K562 (cell line): ENCODE data around the gene DNAAF3. TPM values are rescaled to one million over a fixed set of nuclear protein-coding genes. Genes with fewer than 3 reads are reported as not detected.
"Not testable (repeated sequence)": the region's sequence is repeated elsewhere in the genome, so short reads cannot be mapped to it uniquely, and the experiment has no call there.

Source experiments
- ATAC-seq: fragments of 200-7000 bp; cut with Tn5 transposase; 3 replicates; pipeline ENCODE4 v1.9.1; 2020; ENCODE audit warnings: moderate library complexity
- BruUV-seq: library from RNA; stranded (reverse); fragments of 400-500 nt; replicated peaks from 2 replicates; lab custom pipeline; 2021; lab: Mats Ljungman, UMichigan
- CTCF ChIA-PET: fragments of 300-600 bp; formaldehyde crosslinking; extraction: SDS; loops from one replicate; lab custom pipeline; 2021; ENCODE audit warnings: low intra/inter-chr PET ratio; lab: Yijun Ruan, JAX
- POLR2A ChIA-PET: fragments of 300-600, 350-650 bp; sonication (Branson Sonifier 250); formaldehyde crosslinking; extraction: SDS; loops from one replicate; lab custom pipeline; 2021; ENCODE audit warnings: antibody characterized with exemption, inconsistent platforms; lab: Yijun Ruan, JAX
- DNase-seq, 4 experiments: peaks; one replicate each; pipeline versions ENCODE4 v3.0.0 to v3.0.0-alpha.2; 2011 to 2018; ENCODE audit warnings: low spot score in 3 of 4, mixed read lengths in 3 of 4; ENCODE audit errors: extremely low read depth in 1 of 4
- FAIRE-seq: peaks from 2 replicates; lab custom pipeline; 2011; peaks lifted over from hg19 to GRCh38; lab: Jason Lieb, UNC
- H2AFZ ChIP-seq: 2 replicates; pipeline ENCODE4 v1.6.0; 2011; ENCODE audit warnings: low read depth, low read length, control low read depth, inconsistent platforms
- H3K27ac ChIP-seq: fragments of 200-600 bp; 3 replicates; pipeline ENCODE4 v1.8.0; 2011; ENCODE audit warnings: low read depth, mild to moderate bottlenecking, control low read depth, inconsistent platforms, low read length, moderate library complexity, mixed read lengths; ENCODE audit errors: extremely low read depth
- H3K27me3 ChIP-seq, 2 experiments: fragments of 300-600 bp in 1 of 2; 2 replicates in 1 of 2; 3 replicates in 1 of 2; pipeline versions ENCODE4 v1.6.0 to v1.8.0; 2011; ENCODE audit warnings: inconsistent platforms in 2 of 2, low read length in 2 of 2, mild to moderate bottlenecking in 1 of 2, mixed read lengths in 1 of 2, moderate library complexity in 1 of 2; ENCODE audit not compliant: control insufficient read depth in 2 of 2, insufficient read depth in 2 of 2
- H3K36me3 ChIP-seq: fragments of 300-600 bp; 3 replicates; pipeline ENCODE4 v1.8.0; 2011; ENCODE audit warnings: mild to moderate bottlenecking, low read length, inconsistent platforms; ENCODE audit not compliant: control insufficient read depth, insufficient read depth
- H3K4me1 ChIP-seq, 2 experiments: fragments of 200-600 bp in 1 of 2; replicated peaks in 1 of 2; 2 replicates in 1 of 2; 3 replicates in 1 of 2; pipeline versions ENCODE4 v1.5.1 to v1.8.0; 2011; ENCODE audit warnings: inconsistent platforms in 2 of 2, low read length in 2 of 2, mild to moderate bottlenecking in 1 of 2, mixed read lengths in 1 of 2, moderate library complexity in 1 of 2; ENCODE audit not compliant: control insufficient read depth in 2 of 2, insufficient read depth in 2 of 2
- H3K4me2 ChIP-seq: 2 replicates; pipeline ENCODE4 v1.6.1; 2011; ENCODE audit warnings: low read length, control low read depth, inconsistent platforms, mixed read lengths; ENCODE audit not compliant: insufficient read depth
- H3K4me3 ChIP-seq: fragments of 200-600 bp; sonication (generic), shearing (Covaris generic); 2 replicates; pipeline ENCODE4 v1.5.1; 2016; ENCODE audit warnings: control low read depth, inconsistent platforms
- H3K79me2 ChIP-seq: fragments of 200-600 bp; 3 replicates; pipeline ENCODE4 v1.8.0; 2011; ENCODE audit warnings: low read length, inconsistent platforms; ENCODE audit not compliant: control insufficient read depth, insufficient read depth
- H3K9ac ChIP-seq, 2 experiments: 2 replicates each; pipeline versions ENCODE4 v1.6.0 to v1.6.1; 2011; ENCODE audit warnings: low read depth in 2 of 2, low read length in 2 of 2, control low read depth in 1 of 2, inconsistent platforms in 1 of 2, mild to moderate bottlenecking in 1 of 2, mixed read lengths in 1 of 2; ENCODE audit not compliant: insufficient read depth in 1 of 2
- H3K9me1 ChIP-seq: one replicate; pipeline ENCODE4 v1.6.0; 2011; ENCODE audit warnings: inconsistent platforms, mild to moderate bottlenecking, low read length, moderate library complexity; ENCODE audit not compliant: control insufficient read depth, insufficient read depth
- H3K9me3 ChIP-seq: replicated peaks from 2 replicates; pipeline ENCODE4 v1.5.1; 2011; ENCODE audit warnings: low read depth, low read length, inconsistent platforms; ENCODE audit not compliant: control insufficient read depth, insufficient read depth
- H4K20me1 ChIP-seq: replicated peaks from 2 replicates; pipeline ENCODE4 v1.6.1; 2011; ENCODE audit warnings: low read length, inconsistent platforms, mixed read lengths; ENCODE audit not compliant: control insufficient read depth, insufficient read depth
- ETV5 ChIP-seq: sonication (generic); formaldehyde crosslinking; IDR thresholded peaks from 2 replicates; pipeline ENCODE4 v1.4.0; 2020; ENCODE audit warnings: low read depth, mild to moderate bottlenecking, missing genetic modification reagents
- YY1 ChIP-seq, 3 experiments: IDR thresholded peaks; 2 replicates each; pipeline ENCODE4 v1.6.1; 2011; ENCODE audit warnings: low read length in 2 of 3, mild to moderate bottlenecking in 2 of 3, moderate library complexity in 2 of 3, borderline replicate concordance in 1 of 3, control low read depth in 1 of 3, low read depth in 1 of 3; ENCODE audit not compliant: insufficient read depth in 3 of 3, insufficient replicate concordance in 2 of 3, control insufficient read depth in 1 of 3, insufficient read length in 1 of 3; ENCODE audit errors: extremely low read depth in 1 of 3
- ZNF263 ChIP-seq: sonication (generic); formaldehyde crosslinking; IDR thresholded peaks from 2 replicates; pipeline ENCODE4 v1.8.0; 2022; ENCODE audit warnings: mild to moderate bottlenecking, missing genetic modification reagents, borderline replicate concordance
- WGBS: fragments of 100-300 bp; shearing (Covaris generic); methylation state at CpG from one replicate; pipeline ENCODE4 v1.1.6; 2016; ENCODE audit warnings: low coverage, mixed read lengths; ENCODE audit not compliant: insufficient coverage; ENCODE audit errors: missing lambda C conversion rate; 5-methylcytosine and 5-hydroxymethylcytosine counted together
- in situ Hi-C: fragments of 300-500 bp; cut with MboI; formaldehyde crosslinking; loops from 4 replicates; pipeline ENCODE4 v1.15.0; 2018; ENCODE audit warnings: inconsistent platforms, mixed read lengths
- intact Hi-C: fragments of 100-400 bp; cut with micrococcal nuclease; formaldehyde crosslinking; loops from 2 replicates; pipeline ENCODE4 v1.14.2; 2022
- polyA plus RNA-seq, 8 experiments: library from polyadenylated mRNA; depleted of rRNA in 4 of 8; stranded (reverse) in 5 of 8; unstranded in 3 of 8; fragments of >200 nt; fragmentation: Nextera tagmentation in 2 of 8; fragmentation: Illumina TruSeq in 1 of 8; extraction: Ambion mirVana in 2 of 8; extraction: Trizol in 1 of 8; gene quantifications; 2 replicates each; pipeline versions ENCODE4 v1.2.1 to v1.2.3, GENCODE V29; 2011 to 2014; ENCODE audit warnings: inconsistent platforms in 1 of 8, missing spikeins in 1 of 8
- total RNA-seq, 7 experiments: library from RNA; depleted of rRNA in 6 of 7; stranded (reverse); fragments of >200 nt in 6 of 7; fragmentation: Illumina TruSeq in 2 of 7; extraction: Trizol in 2 of 7; gene quantifications; 2 replicates each; pipeline versions ENCODE4 v1.2.1 to v1.2.3, GENCODE V29; 2011 to 2021; ENCODE audit warnings: low replicate concordance in 1 of 7

DNAAF3 gene
- total and polyA plus RNA-seq, 9 of the 15 experiments (the other 6 are each of a cell fraction or from before 2014, with no cell fraction given) = 21.6 to 61.5 (median 43.0) TPM

DNA sequence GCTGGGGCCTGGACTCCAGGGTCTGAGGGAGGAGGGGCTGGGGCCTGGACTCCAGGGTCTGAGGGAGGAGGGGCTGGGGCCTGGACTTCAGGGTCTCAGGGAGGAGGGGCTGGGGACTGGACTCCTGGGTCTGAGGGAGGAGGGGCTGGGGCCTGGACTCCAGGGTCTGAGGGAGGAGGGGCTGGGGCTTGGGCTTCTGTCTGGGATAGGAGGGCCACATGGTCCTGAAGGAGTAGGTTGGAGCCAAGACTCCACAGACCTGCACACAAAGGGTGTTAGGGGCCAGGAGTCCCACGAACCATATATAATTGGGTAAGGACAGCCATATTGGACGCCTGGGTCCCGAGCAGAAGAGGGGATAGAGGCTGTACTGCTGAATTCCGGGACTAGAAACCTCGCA lies 10.6 kb downstream of the DNAAF3 start:
- not testable (repeated sequence) for H3K9me3 ChIP-seq, ATAC-seq, DNase-seq, H4K20me1 ChIP-seq, FAIRE-seq, H3K9me1 ChIP-seq, H3K27me3 ChIP-seq
- peaks cover 18% of the 10 kb centered on the region; the same call in 2 of the 3 replicates for H3K36me3 ChIP-seq
- 6% methylated on average over 5 of the region's 5 CpGs for WGBS
- in situ Hi-C loops (loop anchor here (25.0 kb wide), 1 partner anchor 982 kb away; the partner anchor contains the start of gene ZNF444), intact Hi-C loops (loop anchor here (10.0 kb wide), 1 partner anchor 349 kb away; no protein-coding TSS in a partner anchor)
- H3K27ac ChIP-seq = peak overlapping the region; percentile 69
- BruUV-seq = TSS peak; percentile 40
- peak overlapping the region; percentile 63 for H2AFZ ChIP-seq
- ChIA-PET CTCF (interaction anchor here (1.2 kb wide), 1 partner anchor 9 kb away, joined by 4 read pairs; no protein-coding TSS in a partner anchor), POLR2A (interaction anchor here (0.5 to 1.3 kb wide), 4 partner anchors 9 to 342 kb away, joined by 3 to 7 read pairs (median 3); no protein-coding TSS in a partner anchor)
- H3K79me2 ChIP-seq = peaks cover 14% of the 10 kb centered on the region
- peak in 1 of 3 experiments; percentile 53 for TF ChIP-seq YY1 (IDR thresholded peaks at IDR 0.05; ENCODE audit: borderline replicate concordance in 1 of 3, control insufficient read depth in 1 of 3, extremely low read depth in 1 of 3, insufficient read depth in 3 of 3, insufficient read length in 1 of 3, insufficient replicate concordance in 2 of 3, low read depth in 1 of 3, low read length in 2 of 3)
- TF ChIP-seq ETV5 (CRISPR knock-in tag) = 0 out of 2 replicates have a peak, but pooled peaks have one; percentile 6
- TF ChIP-seq ZNF263 (CRISPR knock-in tag) = 0 out of 2 replicates have a peak, but pooled peaks have one; percentile 14
- peaks cover 40 to 64% of the 10 kb centered on the region in 2 experiments for H3K4me1 ChIP-seq
- peak overlapping the region; percentile 77 for H3K4me2 ChIP-seq
- H3K9ac ChIP-seq = peak overlapping the region; percentile 67 to 94
- peak overlapping the region; percentile 56 for H3K4me3 ChIP-seq
